ENCODE results near the gene KIF26B. TPM values are rescaled to one million over a fixed set of nuclear protein-coding genes. Genes with fewer than 3 reads are reported as not detected.

Gene KIF26B
- total RNA-seq, 1 experiment from 2014 or later: not detected

GRCh38 chr1:245209658-245210435 lies 55.1 kb downstream of the KIF26B start:
- DNase-seq: no peak
- Histone ChIP-seq H3K36me3 (no peaks in the 10 kb centered on the region), H3K27me3 (no peaks in the 10 kb centered on the region), H3K4me3 (no peak overlapping the region), H3K9me3 (peaks cover 5% of the 10 kb centered on the region; the same call in 1 of the 2 replicates)

DNA sequence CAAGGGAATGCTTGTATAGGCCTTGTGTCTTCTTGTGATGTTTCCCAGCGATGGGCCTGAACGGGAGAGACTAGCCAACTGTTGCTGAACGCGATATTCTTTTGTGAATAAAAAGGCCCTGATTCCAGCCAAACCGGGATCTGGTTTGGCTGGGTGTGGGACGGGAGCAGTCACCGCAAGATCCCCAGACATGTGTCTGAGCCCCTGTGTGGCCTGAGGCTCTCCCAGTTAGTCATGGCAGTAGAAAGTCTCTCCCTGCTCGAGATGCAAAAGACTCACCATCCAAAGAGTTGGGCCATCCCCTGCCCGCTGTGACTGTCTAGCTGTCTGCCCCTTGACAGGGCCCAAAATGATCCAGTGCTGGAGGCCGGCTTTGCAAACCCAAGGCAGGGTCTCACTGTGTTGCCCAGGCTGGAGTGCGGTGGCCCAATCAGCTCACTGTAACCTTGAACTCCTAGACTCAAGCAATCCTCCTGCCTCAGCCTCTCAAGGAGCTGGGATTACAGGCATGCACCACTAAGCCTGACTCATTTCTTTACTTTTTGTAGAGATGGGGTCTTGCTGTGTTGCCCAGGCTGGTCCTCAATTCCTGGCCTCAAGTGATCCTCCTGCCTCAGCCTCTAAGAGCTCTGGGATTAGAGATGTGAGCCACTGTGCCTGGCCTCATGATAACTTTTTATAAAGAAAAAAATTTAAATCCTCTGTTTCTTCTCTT lies 56.4 kb downstream of the KIF26B start:
- no peak for DNase-seq
- no peaks in the 10 kb centered on the region for H3K27me3 ChIP-seq

DNA sequence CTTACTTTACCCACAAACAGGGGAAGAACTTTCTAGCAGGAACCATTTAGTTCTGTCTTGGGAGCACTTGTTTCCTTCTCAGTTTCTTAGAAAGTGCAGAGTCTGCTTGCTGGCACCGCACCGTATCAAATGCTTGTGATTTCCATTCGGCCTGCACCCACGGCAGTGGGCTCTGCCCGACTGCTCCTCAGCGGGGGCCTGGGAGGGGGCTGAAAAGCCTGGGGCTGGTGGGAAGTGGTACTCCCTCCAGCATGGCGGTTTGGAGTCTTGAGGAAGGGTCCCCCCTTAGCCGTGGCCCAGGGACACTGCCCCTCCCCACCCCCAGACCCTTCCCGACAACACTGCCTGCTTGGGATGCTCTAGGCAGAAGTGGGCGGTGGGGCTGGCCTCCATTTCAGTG lies 57.0 kb downstream of the KIF26B start:
- no peaks in the 10 kb centered on the region for H3K27me3 ChIP-seq
- no peak for DNase-seq
- H3K9me3 ChIP-seq: peaks cover 5% of the 10 kb centered on the region; the same call in 1 of the 2 replicates
- H3K36me3 ChIP-seq: no peaks in the 10 kb centered on the region
- H3K4me3 ChIP-seq: no peak overlapping the region

More for the DNA sequence above, 56.4 kb downstream of the KIF26B start:
- Histone ChIP-seq H3K9me3 (peaks cover 5% of the 10 kb centered on the region; the same call in 1 of the 2 replicates), H3K36me3 (no peaks in the 10 kb centered on the region), H3K4me3 (no peak overlapping the region)

DNA sequence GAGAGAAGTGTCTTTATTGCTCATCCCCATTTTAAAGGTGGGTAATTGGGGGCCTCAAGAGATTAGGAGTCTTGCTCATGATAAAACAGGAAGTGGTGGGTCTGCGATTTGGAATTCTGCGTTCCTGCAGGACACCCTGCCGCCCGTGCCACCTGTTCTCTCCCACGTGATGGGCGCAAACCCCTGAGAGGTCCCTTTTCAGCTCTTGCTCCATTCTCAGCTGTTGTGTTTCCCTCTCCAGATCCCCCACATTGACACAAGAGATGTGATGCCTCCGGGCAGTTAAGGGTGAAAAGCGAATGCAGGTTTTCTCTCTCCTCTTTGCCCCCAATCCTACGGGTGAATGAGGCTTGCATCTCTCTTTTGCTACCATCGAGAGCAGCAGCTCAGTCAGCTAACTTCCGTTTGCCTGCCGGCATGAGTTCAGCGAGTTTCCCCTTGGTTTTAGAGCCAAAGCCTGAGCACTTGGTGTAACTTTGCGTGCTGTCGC lies 57.5 kb downstream of the KIF26B start:
- Histone ChIP-seq H3K9me3 (peaks cover under 1% of the 10 kb centered on the region; the same call in 1 of the 2 replicates), H3K27me3 (no peaks in the 10 kb centered on the region), H3K36me3 (no peaks in the 10 kb centered on the region), H3K4me3 (no peak overlapping the region)
- no peak for DNase-seq

DNA sequence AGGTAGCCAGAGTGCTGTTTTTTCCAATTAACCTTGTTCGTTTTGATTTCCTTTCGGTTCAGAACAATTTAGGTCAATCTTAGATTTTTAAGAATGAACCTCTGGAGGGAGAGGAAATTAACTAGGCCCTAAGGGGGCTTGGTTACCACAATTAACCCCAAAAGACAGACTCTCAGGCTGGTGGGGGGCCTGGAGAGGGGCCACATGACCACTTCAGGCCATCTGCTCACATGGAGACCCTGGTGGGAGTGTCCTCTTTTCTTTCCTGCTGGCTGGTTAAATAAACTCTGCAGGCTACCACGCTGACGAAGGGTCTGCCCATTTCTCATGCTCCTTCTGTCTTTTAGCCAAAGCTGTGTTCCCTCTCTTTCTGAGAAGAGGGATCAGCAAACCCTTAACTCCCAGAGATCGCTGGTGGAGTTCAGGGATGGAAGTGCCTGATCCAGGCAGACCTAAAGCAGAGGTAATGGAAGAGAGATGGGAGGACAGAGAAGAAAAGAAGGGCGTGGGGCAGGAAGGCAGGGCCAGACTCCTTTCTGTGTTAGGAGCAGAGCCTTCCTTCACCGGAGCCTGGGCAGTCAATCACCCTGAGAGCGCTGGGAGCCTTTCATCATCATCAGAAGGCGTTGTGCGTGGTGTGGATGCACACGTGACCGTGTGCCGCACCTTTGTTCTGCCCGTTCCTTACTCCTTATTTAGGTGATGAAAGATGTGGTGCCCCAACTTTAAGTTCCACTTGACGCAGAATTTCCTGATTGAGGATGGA lies 58.5 kb downstream of the KIF26B start:
- Histone ChIP-seq H3K9me3 (no peaks in the 10 kb centered on the region), H3K27me3 (no peaks in the 10 kb centered on the region), H3K36me3 (no peaks in the 10 kb centered on the region), H3K4me3 (no peak overlapping the region)
- no peak for DNase-seq

GRCh38 chr1:245215071-245215470 lies 60.3 kb downstream of the KIF26B start:
- H3K27me3 ChIP-seq: no peaks in the 10 kb centered on the region
- DNase-seq: no peak

DNA sequence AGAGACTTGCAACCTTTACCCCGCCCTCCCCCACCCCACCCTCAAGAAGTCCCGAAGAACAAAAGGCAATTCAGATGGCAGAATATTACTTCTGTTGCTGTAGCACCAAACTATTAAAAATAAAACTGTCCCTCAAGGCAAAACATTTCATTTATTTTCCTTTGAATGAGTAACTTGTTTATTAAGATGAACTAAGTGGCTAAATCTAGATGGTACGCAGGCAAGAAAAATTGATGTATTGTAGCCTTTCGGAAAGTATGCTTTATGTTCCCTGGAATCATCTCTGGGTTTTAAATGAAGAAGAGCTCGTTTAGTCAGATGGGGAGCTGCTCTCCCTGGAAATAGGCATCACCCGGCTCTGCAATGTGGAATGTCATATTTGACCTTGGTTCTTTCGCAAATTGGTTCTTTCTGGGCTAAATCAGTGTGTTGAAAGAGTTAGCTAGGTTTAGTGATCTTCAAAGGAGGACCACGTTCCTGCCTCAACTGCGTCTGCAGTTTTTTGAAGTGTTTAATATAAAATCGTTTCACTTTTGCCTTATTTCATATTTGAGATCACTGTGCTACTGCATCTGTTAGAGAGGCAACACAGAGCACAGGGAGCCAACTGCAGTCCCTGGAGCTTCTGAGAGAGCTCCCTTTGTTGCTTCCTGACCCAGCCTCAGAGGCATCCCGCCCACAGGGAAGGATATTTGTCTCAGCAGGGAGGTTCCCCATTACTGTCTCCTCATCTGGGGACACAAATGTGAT lies 61.8 kb downstream of the KIF26B start:
- Histone ChIP-seq H3K4me3 (no peak overlapping the region), H3K9me3 (no peaks in the 10 kb centered on the region), H3K36me3 (no peaks in the 10 kb centered on the region), H3K27me3 (no peaks in the 10 kb centered on the region)
- no peak for DNase-seq

More at GRCh38 chr1:245215071-245215470, 60.3 kb downstream of the KIF26B start:
- no peak overlapping the region for H3K4me3 ChIP-seq
- H3K36me3 ChIP-seq: no peaks in the 10 kb centered on the region
- no peaks in the 10 kb centered on the region for H3K9me3 ChIP-seq

- H3K4me3 ChIP-seq: no peak overlapping the region
- no peaks in the 10 kb centered on the region for H3K27me3 ChIP-seq
- no peaks in the 10 kb centered on the region for H3K9me3 ChIP-seq
- no peaks in the 10 kb centered on the region for H3K36me3 ChIP-seq
- DNase-seq: no peak
Measured at GRCh38 chr1:245217853-245218608, 63.2 kb downstream of the KIF26B start.

DNA sequence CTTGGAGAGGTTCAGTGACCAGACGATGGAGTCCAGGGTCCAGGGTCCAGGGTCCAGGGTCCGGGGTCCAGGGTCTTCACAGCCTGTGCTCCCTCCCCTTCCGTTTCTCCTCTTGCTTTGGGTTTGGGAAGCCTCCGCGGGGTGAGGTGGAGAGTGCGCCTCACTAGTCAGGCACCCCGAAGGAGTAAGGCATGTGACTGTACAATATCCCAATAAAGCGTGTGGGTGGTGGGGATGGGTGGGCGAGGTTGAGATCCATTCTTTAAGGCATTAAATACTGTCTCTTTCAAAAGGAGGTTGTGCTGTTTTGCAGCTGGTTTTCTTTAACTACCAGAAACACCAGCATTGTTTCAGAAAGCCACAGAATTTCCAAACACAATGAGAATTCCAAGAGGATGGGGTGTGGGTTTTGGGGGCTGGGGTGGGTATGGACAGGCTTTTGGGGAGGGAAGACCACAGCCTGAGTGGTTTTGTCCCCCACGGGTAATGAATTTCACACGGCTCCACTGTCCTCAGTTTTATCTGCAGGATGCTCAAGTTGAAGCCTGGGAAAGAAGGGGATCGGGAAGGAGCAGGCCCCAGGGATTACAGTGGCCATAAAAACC lies 65.7 kb downstream of the KIF26B start:
- Histone ChIP-seq H3K27me3 (no peaks in the 10 kb centered on the region), H3K9me3 (no peaks in the 10 kb centered on the region), H3K4me3 (no peak overlapping the region), H3K36me3 (no peaks in the 10 kb centered on the region)
- no peak for DNase-seq

- Histone ChIP-seq H3K4me3 (no peak overlapping the region), H3K9me3 (no peaks in the 10 kb centered on the region), H3K36me3 (no peaks in the 10 kb centered on the region), H3K27me3 (no peaks in the 10 kb centered on the region)
- DNase-seq: no peak
Measured at GRCh38 chr1:245221805-245222204, 67.0 kb downstream of the KIF26B start.

- Histone ChIP-seq H3K27me3 (no peaks in the 10 kb centered on the region), H3K4me3 (no peak overlapping the region), H3K36me3 (no peaks in the 10 kb centered on the region), H3K9me3 (no peaks in the 10 kb centered on the region)
- DNase-seq: no peak
Measured at GRCh38 chr1:245222931-245223595, 68.3 kb downstream of the KIF26B start.

DNA sequence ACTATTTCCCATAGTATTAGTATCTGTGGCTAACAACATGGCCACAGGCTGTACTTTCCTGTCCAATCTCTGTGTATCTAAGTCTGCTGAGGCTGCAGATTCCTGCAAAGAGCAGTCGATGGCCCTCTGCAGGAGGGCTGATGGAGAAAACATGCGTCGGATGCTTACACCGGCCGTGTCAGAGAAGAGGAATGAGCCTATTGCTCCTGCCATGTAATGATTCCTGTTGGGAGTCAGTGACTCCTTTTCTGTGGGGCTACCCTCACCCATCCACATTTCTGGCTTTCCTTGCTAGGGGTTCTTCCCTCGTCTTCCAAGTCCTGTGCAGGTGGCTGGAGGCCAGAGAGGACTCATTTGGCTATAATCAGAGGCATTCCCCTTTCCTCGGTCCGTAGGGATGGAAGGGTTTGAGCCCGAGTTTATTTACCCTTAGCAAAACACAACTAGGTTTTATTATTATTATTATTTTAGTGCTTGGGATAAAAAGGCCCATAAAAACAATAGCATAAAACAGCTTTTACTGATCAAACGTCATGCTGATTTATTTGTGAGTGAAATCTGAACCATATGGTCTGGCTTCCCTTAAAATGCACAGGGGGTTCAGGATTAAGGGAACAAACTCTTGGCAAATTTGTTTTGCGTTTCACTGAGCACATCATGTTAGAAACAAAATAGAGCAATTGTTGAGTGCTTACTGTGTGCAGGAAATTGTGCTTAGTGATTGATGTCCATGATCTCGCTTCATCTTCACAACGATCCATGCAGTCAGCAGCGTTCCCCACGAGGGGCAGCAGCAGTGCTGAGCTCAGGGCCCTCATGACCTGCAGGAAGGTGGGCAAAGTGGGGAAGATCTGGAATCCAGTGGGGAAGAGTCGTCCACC lies 70.8 kb downstream of the KIF26B start:
- H3K36me3 ChIP-seq: no peaks in the 10 kb centered on the region
- no peak for DNase-seq
- H3K4me3 ChIP-seq: no peak overlapping the region
- H3K27me3 ChIP-seq: no peaks in the 10 kb centered on the region
- no peaks in the 10 kb centered on the region for H3K9me3 ChIP-seq

DNA sequence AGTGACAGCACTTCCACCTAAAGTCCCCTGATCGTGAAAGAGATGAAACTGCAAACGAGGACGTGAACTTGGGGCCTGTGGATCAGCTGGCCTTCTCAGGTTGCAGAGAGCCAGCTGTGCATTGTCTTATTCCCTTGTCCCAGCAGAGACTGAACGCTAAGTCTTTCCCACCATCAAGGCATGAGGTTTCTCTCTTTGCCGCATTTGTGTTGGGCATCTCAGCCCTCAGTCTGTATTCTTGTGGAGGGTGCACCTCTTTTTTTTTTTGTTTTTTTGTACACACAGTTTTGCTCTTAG lies 71.4 kb downstream of the KIF26B start:
- no peaks in the 10 kb centered on the region for H3K27me3 ChIP-seq
- no peaks in the 10 kb centered on the region for H3K36me3 ChIP-seq
- H3K9me3 ChIP-seq: no peaks in the 10 kb centered on the region
- H3K4me3 ChIP-seq: no peak overlapping the region
- DNase-seq: no peak

- Histone ChIP-seq H3K9me3 (no peaks in the 10 kb centered on the region), H3K4me3 (no peak overlapping the region), H3K27me3 (no peaks in the 10 kb centered on the region), H3K36me3 (no peaks in the 10 kb centered on the region)
- DNase-seq: no peak
Measured at GRCh38 chr1:245229051-245229450, 74.3 kb downstream of the KIF26B start.
